ENCODE data around the gene CCDC122. TPM values are rescaled to one million over a fixed set of nuclear protein-coding genes. Genes with fewer than 3 reads are reported as not detected.

Gene CCDC122
- total RNA-seq, 4 donors from 2014 or later, result 2.0 to 6.0 (median 3.6) TPM

DNA sequence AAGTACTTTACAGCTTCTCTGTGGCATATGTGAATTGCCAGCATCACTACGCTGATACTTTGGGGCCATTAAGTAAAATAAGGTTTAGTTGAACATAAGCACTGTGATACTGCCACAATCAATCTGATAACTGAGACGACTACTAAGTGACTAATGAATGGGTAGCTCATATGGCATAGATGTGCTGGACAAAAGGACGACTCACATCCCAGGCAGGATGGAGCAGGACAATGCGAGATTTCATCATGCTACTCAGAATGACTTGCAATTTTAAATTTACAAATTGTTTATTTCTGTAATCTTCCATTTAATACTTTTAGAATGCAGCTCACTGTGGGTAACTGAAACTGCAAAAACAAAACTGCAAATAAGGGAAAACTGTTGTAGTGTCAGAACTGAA is 13.6 kb downstream of the CCDC122 start:
- no peak overlapping the region for H3K27ac ChIP-seq

GRCh38 chr13:43864921-43865320 is 14.6 kb downstream of the CCDC122 start:
- H3K9me3 ChIP-seq, result no peaks in the 10 kb centered on the region
- H3K36me3 ChIP-seq, result peaks cover 26% of the 10 kb centered on the region
- no peak for DNase-seq (ENCODE audit: low spot score in 2 of 2)
- 95% methylated on average over 4 of the region's 4 CpGs for WGBS
- no peaks in the 10 kb centered on the region for H3K27me3 ChIP-seq
- no peaks in the 10 kb centered on the region for H3K4me1 ChIP-seq
- H3K4me3 ChIP-seq, result no peak overlapping the region
- no peak overlapping the region for H3K27ac ChIP-seq
- TF ChIP-seq EP300 (IDR thresholded peaks at IDR 0.05), result no peak
- no peak for TF ChIP-seq POLR2AphosphoS5 (IDR thresholded peaks at IDR 0.05)
- TF ChIP-seq CTCF (IDR thresholded peaks at IDR 0.05), result no peak
- no peak for TF ChIP-seq POLR2A (IDR thresholded peaks at IDR 0.05)

More for the DNA sequence above, 13.6 kb downstream of the CCDC122 start:
- H3K9me3 ChIP-seq, result no peaks in the 10 kb centered on the region
- TF ChIP-seq CTCF (IDR thresholded peaks at IDR 0.05) (no peak), EP300 (IDR thresholded peaks at IDR 0.05) (no peak), POLR2A (IDR thresholded peaks at IDR 0.05) (no peak), POLR2AphosphoS5 (IDR thresholded peaks at IDR 0.05) (no peak)
- 83% methylated on average over 4 of the region's 4 CpGs for WGBS
- H3K27me3 ChIP-seq, result no peaks in the 10 kb centered on the region
- H3K4me3 ChIP-seq, result no peak overlapping the region
- H3K4me1 ChIP-seq, result no peaks in the 10 kb centered on the region
- peaks cover 26% of the 10 kb centered on the region for H3K36me3 ChIP-seq
- no peak for DNase-seq (ENCODE audit: low spot score in 2 of 2)

DNA sequence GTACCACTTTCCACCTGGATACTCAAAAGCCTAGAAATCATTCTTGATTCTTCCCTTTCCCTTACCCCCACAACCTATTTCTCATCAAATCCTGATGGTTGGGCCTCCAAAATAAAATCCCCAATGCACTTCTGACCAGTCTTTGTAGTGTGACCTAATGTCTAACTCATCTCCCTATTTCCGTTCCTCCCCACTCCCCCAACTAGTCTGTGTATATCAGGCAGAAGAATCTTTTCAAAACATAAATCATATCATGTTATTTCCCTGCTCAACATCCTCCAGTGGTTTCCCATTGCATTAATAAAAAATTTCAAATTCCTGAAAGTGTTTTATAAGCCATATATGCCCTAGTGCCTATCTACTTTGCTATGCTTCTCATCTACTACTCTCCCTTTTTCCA is 17.7 kb downstream of the CCDC122 start:
- no peaks in the 10 kb centered on the region for H3K4me1 ChIP-seq
- peaks cover 15% of the 10 kb centered on the region for H3K36me3 ChIP-seq
- no peak for DNase-seq (ENCODE audit: low spot score in 2 of 2)
- no peak overlapping the region for H3K4me3 ChIP-seq
- H3K27ac ChIP-seq, result no peak overlapping the region
- WGBS, result 92% methylated on average over 1 of the region's 1 CpG
- TF ChIP-seq POLR2A (IDR thresholded peaks at IDR 0.05), result no peak
- no peak for TF ChIP-seq EP300 (IDR thresholded peaks at IDR 0.05)
- TF ChIP-seq CTCF (IDR thresholded peaks at IDR 0.05), result no peak
- TF ChIP-seq POLR2AphosphoS5 (IDR thresholded peaks at IDR 0.05), result no peak
- H3K27me3 ChIP-seq, result no peaks in the 10 kb centered on the region
- no peaks in the 10 kb centered on the region for H3K9me3 ChIP-seq

GRCh38 chr13:43852923-43853404 is 26.6 kb downstream of the CCDC122 start:
- no peak for DNase-seq (ENCODE audit: low spot score in 2 of 2)
- peaks cover 14% of the 10 kb centered on the region for H3K36me3 ChIP-seq
- 97% methylated on average over 1 of the region's 1 CpG for WGBS
- no peaks in the 10 kb centered on the region for H3K27me3 ChIP-seq
- TF ChIP-seq POLR2A (IDR thresholded peaks at IDR 0.05), result no peak
- TF ChIP-seq POLR2AphosphoS5 (IDR thresholded peaks at IDR 0.05), result no peak
- no peak for TF ChIP-seq CTCF (IDR thresholded peaks at IDR 0.05)
- no peak for TF ChIP-seq EP300 (IDR thresholded peaks at IDR 0.05)
- H3K4me1 ChIP-seq, result no peaks in the 10 kb centered on the region
- no peak overlapping the region for H3K27ac ChIP-seq
- no peak overlapping the region for H3K4me3 ChIP-seq
- peaks cover 27% of the 10 kb centered on the region for H3K9me3 ChIP-seq

DNA sequence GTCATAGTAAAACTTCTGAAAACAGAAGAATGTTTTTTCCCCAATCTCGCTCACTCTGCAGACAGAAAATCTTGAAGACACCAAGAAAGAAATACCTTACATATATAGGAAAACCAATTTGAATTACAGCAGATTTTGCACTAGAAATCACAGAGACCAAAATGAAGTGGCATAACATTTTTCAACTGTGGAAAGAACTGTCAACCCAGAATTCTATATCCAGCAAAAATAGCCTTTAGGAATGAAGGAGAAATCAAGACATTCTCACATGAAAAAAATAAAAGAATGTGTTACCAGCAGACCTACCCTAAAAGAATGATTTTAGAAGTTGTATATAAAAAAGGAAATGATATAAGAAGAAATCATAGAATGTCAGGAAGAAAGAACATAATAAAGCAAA is 28.7 kb downstream of the CCDC122 start:
- TF ChIP-seq POLR2AphosphoS5 (IDR thresholded peaks at IDR 0.05) (no peak), POLR2A (IDR thresholded peaks at IDR 0.05) (no peak), EP300 (IDR thresholded peaks at IDR 0.05) (no peak), CTCF (IDR thresholded peaks at IDR 0.05) (no peak)
- 89% methylated on average over 1 of the region's 1 CpG for WGBS
- Histone ChIP-seq H3K27me3 (no peaks in the 10 kb centered on the region), H3K27ac (no peak overlapping the region), H3K4me3 (no peak overlapping the region), H3K9me3 (peaks cover 27% of the 10 kb centered on the region), H3K4me1 (no peaks in the 10 kb centered on the region), H3K36me3 (peaks cover 14% of the 10 kb centered on the region)
- no peak for DNase-seq (ENCODE audit: low spot score in 2 of 2)

All from suprapubic skin (tissue), 4 donors.